ENCODE data around the gene IGSF3.
"Not testable (repeated sequence)": the region's sequence is repeated elsewhere in the genome, so short reads cannot be mapped to it uniquely, and the experiment has no call there.

IGSF3 gene

GRCh38 chr1:116642311-116643280 lies 24.9 kb downstream of the IGSF3 start:
- peak overlapping the region; percentile 63 for H3K27ac ChIP-seq
- not testable (repeated sequence) for DNase-seq (ENCODE audit: low spot score)
- ChIA-PET POLR2A (ENCODE audit: low non-redundant PET) (interaction anchor here (0.6 to 0.7 kb wide), 2 partner anchors 23 to 56 kb away, joined by 3 read pairs; no protein-coding TSS in a partner anchor), CTCF (interaction anchor here (0.7 kb wide), 1 partner anchor 493 kb away, joined by 3 read pairs; no protein-coding TSS in a partner anchor)

GRCh38 chr1:116637583-116637982 lies 29.9 kb downstream of the IGSF3 start:
- POLR2A ChIA-PET (ENCODE audit: low non-redundant PET); H3K27ac ChIP-seq; CTCF ChIA-PET; DNase-seq (ENCODE audit: low spot score): not testable (repeated sequence)

- POLR2A ChIA-PET (ENCODE audit: low non-redundant PET); CTCF ChIA-PET; H3K27ac ChIP-seq; DNase-seq (ENCODE audit: low spot score): not testable (repeated sequence)
Observed at GRCh38 chr1:116636584-116636983, 30.9 kb downstream of the IGSF3 start.

- H3K27ac ChIP-seq; CTCF ChIA-PET; DNase-seq (ENCODE audit: low spot score); POLR2A ChIA-PET (ENCODE audit: low non-redundant PET): not testable (repeated sequence)
Observed at GRCh38 chr1:116634386-116634785, 33.1 kb downstream of the IGSF3 start.

GRCh38 chr1:116631996-116632925 lies 35.3 kb downstream of the IGSF3 start:
- POLR2A ChIA-PET (ENCODE audit: low non-redundant PET); DNase-seq (ENCODE audit: low spot score); H3K27ac ChIP-seq: not testable (repeated sequence)
- CTCF ChIA-PET: interaction anchor here (0.7 kb wide), 1 partner anchor 492 kb away, joined by 3 read pairs; no protein-coding TSS in a partner anchor

GRCh38 chr1:116631554-116631953 lies 36.0 kb downstream of the IGSF3 start:
- DNase-seq (ENCODE audit: low spot score); H3K27ac ChIP-seq; CTCF ChIA-PET; POLR2A ChIA-PET (ENCODE audit: low non-redundant PET): not testable (repeated sequence)

GRCh38 chr1:116630057-116630456 lies 37.5 kb downstream of the IGSF3 start:
- DNase-seq (ENCODE audit: low spot score); H3K27ac ChIP-seq; POLR2A ChIA-PET (ENCODE audit: low non-redundant PET); CTCF ChIA-PET: not testable (repeated sequence)

GRCh38 chr1:116629441-116629840 lies 38.1 kb downstream of the IGSF3 start:
- H3K27ac ChIP-seq; POLR2A ChIA-PET (ENCODE audit: low non-redundant PET); CTCF ChIA-PET; DNase-seq (ENCODE audit: low spot score): not testable (repeated sequence)

- CTCF ChIA-PET: no interaction called here
- no peak for TF ChIP-seq CTCF (conservative IDR thresholded peaks at IDR 0.05; ENCODE audit: low read depth)
- POLR2A ChIA-PET (ENCODE audit: low non-redundant PET): no interaction called here
- DNase-seq (ENCODE audit: low spot score): no peak
- H3K27ac ChIP-seq: no peak overlapping the region
Observed at GRCh38 chr1:116628448-116628847, 39.1 kb downstream of the IGSF3 start.

- POLR2A ChIA-PET (ENCODE audit: low non-redundant PET); CTCF ChIA-PET; H3K27ac ChIP-seq; DNase-seq (ENCODE audit: low spot score): not testable (repeated sequence)
Observed at GRCh38 chr1:116627357-116627756, 40.2 kb downstream of the IGSF3 start.

- DNase-seq (ENCODE audit: low spot score); POLR2A ChIA-PET (ENCODE audit: low non-redundant PET); H3K27ac ChIP-seq; CTCF ChIA-PET: not testable (repeated sequence)
Observed at GRCh38 chr1:116626915-116627314, 40.6 kb downstream of the IGSF3 start.

GRCh38 chr1:116625155-116625554 lies 42.4 kb downstream of the IGSF3 start:
- H3K27ac ChIP-seq; DNase-seq (ENCODE audit: low spot score); CTCF ChIA-PET; POLR2A ChIA-PET (ENCODE audit: low non-redundant PET): not testable (repeated sequence)

Measured in RWPE1 (cell line).